ENCODE data around the gene KLHL6. TPM values are rescaled to one million over a fixed set of nuclear protein-coding genes. Genes with fewer than 3 reads are reported as not detected.

KLHL6 gene
- total and polyA plus RNA-seq, 4 donors, result 0.42 to 3.8 (median 1.0) TPM

GRCh38 chr3:183481582-183481981 lies 73.9 kb downstream of the KLHL6 start:
- Histone ChIP-seq H3K36me3 (ENCODE audit: control insufficient read depth in 4 of 4, insufficient read depth in 3 of 4, low read depth in 1 of 4, low read length in 3 of 4) (no peaks in the 10 kb centered on the region), H3K9ac (ENCODE audit: low read depth in 1 of 2, low read length in 2 of 2) (no peak overlapping the region), H3K27me3 (ENCODE audit: control insufficient read depth in 4 of 4, insufficient read depth in 4 of 4, low read length in 3 of 4) (no peaks in the 10 kb centered on the region), H3K4me3 (ENCODE audit: low read depth in 1 of 3, low read length in 3 of 3) (no peak overlapping the region), H3K27ac (ENCODE audit: low read depth in 1 of 2, low read length in 2 of 2) (no peak overlapping the region), H3K9me3 (ENCODE audit: control insufficient read depth in 4 of 4, low read length in 3 of 4) (no peaks in the 10 kb centered on the region), H3K4me1 (ENCODE audit: control insufficient read depth in 4 of 4, insufficient read depth in 4 of 4, low read length in 3 of 4) (peaks cover 3 to 38% (median 27%) of the 10 kb centered on the region in 4 donors)
- TF ChIP-seq NR2F2 (IDR thresholded peaks at IDR 0.05) (no peak), FOXA2 (IDR thresholded peaks at IDR 0.05) (no peak), JUND (IDR thresholded peaks at IDR 0.05) (no peak), ATF3 (IDR thresholded peaks at IDR 0.05) (no peak), REST (IDR thresholded peaks at IDR 0.05) (no peak), EGR1 (IDR thresholded peaks at IDR 0.05; ENCODE audit: low read depth in 2 of 2) (no peak)
- 91% methylated on average over 8 of the region's 8 CpGs for WGBS
- no peak for DNase-seq (ENCODE audit: low spot score)

GRCh38 chr3:183478501-183478900 lies 77.0 kb downstream of the KLHL6 start:
- Histone ChIP-seq H3K36me3 (ENCODE audit: control insufficient read depth in 4 of 4, insufficient read depth in 3 of 4, low read depth in 1 of 4, low read length in 3 of 4) (no peaks in the 10 kb centered on the region), H3K4me1 (ENCODE audit: control insufficient read depth in 4 of 4, insufficient read depth in 4 of 4, low read length in 3 of 4) (peaks cover 2 to 18% (median 12%) of the 10 kb centered on the region in 4 donors), H3K27me3 (ENCODE audit: control insufficient read depth in 4 of 4, insufficient read depth in 4 of 4, low read length in 3 of 4) (no peaks in the 10 kb centered on the region), H3K4me3 (ENCODE audit: low read depth in 1 of 3, low read length in 3 of 3) (no peak overlapping the region), H3K9me3 (ENCODE audit: control insufficient read depth in 4 of 4, low read length in 3 of 4) (no peaks in the 10 kb centered on the region), H3K9ac (ENCODE audit: low read depth in 1 of 2, low read length in 2 of 2) (no peak overlapping the region), H3K27ac (ENCODE audit: low read depth in 1 of 2, low read length in 2 of 2) (no peak overlapping the region)
- 94% methylated on average over 10 of the region's 10 CpGs for WGBS
- DNase-seq (ENCODE audit: low spot score), result no peak
- TF ChIP-seq NR2F2 (IDR thresholded peaks at IDR 0.05) (no peak), SP1 (IDR thresholded peaks at IDR 0.05) (no peak), HNF4G (IDR thresholded peaks at IDR 0.05) (no peak), HNF4A (conservative IDR thresholded peaks at IDR 0.05) (no peak), CTCF (IDR thresholded peaks at IDR 0.05; ENCODE audit: low read depth, low read length, missing input control) (no peak), RXRA (IDR thresholded peaks at IDR 0.05) (no peak), FOXA1 (IDR thresholded peaks at IDR 0.05) (no peak), MAX (IDR thresholded peaks at IDR 0.05) (no peak), JUND (IDR thresholded peaks at IDR 0.05) (no peak), TAF1 (conservative IDR thresholded peaks at IDR 0.05) (no peak), REST (IDR thresholded peaks at IDR 0.05) (no peak), YY1 (IDR thresholded peaks at IDR 0.05) (no peak), ATF3 (IDR thresholded peaks at IDR 0.05) (no peak), EGR1 (IDR thresholded peaks at IDR 0.05; ENCODE audit: low read depth in 2 of 2) (no peak)

All from liver (tissue), 9 donors.